Endodermal cell (in vitro differentiated cells): ENCODE data around the gene STARD4. TPM values are rescaled to one million over a fixed set of nuclear protein-coding genes. Genes with fewer than 3 reads are reported as not detected.

Experiments
- DNase-seq: peaks from one replicate; pipeline ENCODE4 v3.0.0-alpha.2; 2017
- H3K27ac ChIP-seq: 2 replicates; pipeline ENCODE4 v1.5.1; 2013; ENCODE audit warnings: mild to moderate bottlenecking, low read depth, low read length, moderate library complexity
- H3K27me3 ChIP-seq: 2 replicates; pipeline ENCODE4 v1.6.1; 2013; ENCODE audit warnings: mild to moderate bottlenecking, low read length, moderate library complexity; ENCODE audit not compliant: insufficient read depth, control insufficient read depth, poor library complexity, severe bottlenecking
- H3K36me3 ChIP-seq: 2 replicates; pipeline ENCODE4 v1.7.0; 2013; ENCODE audit warnings: mild to moderate bottlenecking, low read length, moderate library complexity; ENCODE audit not compliant: control insufficient read depth, insufficient read depth
- H3K4me1 ChIP-seq: one replicate; pipeline ENCODE4 v1.7.0; 2013; ENCODE audit warnings: low read length; ENCODE audit not compliant: control insufficient read depth, insufficient read depth
- H3K4me3 ChIP-seq: 2 replicates; pipeline ENCODE4 v1.5.1; 2013; ENCODE audit warnings: mild to moderate bottlenecking, low read length, moderate library complexity
- H3K9ac ChIP-seq: 2 replicates; pipeline ENCODE4 v1.6.1; 2013; ENCODE audit warnings: mild to moderate bottlenecking, low read length, moderate library complexity; ENCODE audit not compliant: poor library complexity, severe bottlenecking; ENCODE audit errors: extremely low read depth
- H3K9me3 ChIP-seq: 2 replicates; pipeline ENCODE4 v1.6.1; 2013; ENCODE audit warnings: mild to moderate bottlenecking, low read length, moderate library complexity; ENCODE audit not compliant: control insufficient read depth
- H3K27ac Mint-ChIP-seq: 2 replicates; pipeline ENCODE4 v1.8.0; 2020; ENCODE audit warnings: mixed read lengths
- H3K27me3 Mint-ChIP-seq: 2 replicates; pipeline ENCODE4 v1.8.0; 2021; ENCODE audit warnings: mild to moderate bottlenecking, mixed read lengths; ENCODE audit not compliant: insufficient read depth
- H3K36me3 Mint-ChIP-seq: 2 replicates; pipeline ENCODE4 v1.8.0; 2020; ENCODE audit warnings: low read depth, mixed read lengths
- H3K4me1 Mint-ChIP-seq: 2 replicates; pipeline ENCODE4 v1.8.0; 2020; ENCODE audit warnings: mixed read lengths
- H3K4me3 Mint-ChIP-seq: 2 replicates; pipeline ENCODE4 v1.8.0; 2020; ENCODE audit warnings: mild to moderate bottlenecking, moderate library complexity, mixed read lengths
- H3K9me3 Mint-ChIP-seq: 2 replicates; pipeline ENCODE4 v1.8.0; 2020; ENCODE audit warnings: mild to moderate bottlenecking, mixed read lengths
- CTCF ChIP-seq: fragments of 200-600 bp; sonication (generic); conservative IDR thresholded peaks from 2 replicates; pipeline ENCODE4 v1.5.0; 2021; ENCODE audit warnings: antibody characterized with exemption, mild to moderate bottlenecking
- WGBS, 2 experiments: methylation state at CpG; one replicate each; pipeline versions ENCODE4 v1.1.5 to v1.1.7; 2013; ENCODE audit warnings: missing lambda C conversion rate in 2 of 2, mixed read lengths in 1 of 2; ENCODE audit not compliant: insufficient coverage in 1 of 2, insufficient read length in 1 of 2; 5-methylcytosine and 5-hydroxymethylcytosine counted together
- total RNA-seq, 2 donors: library from RNA; stranded (reverse); fragmentation: NEBNext Ultra II Directional in 1 of 2; extraction: Animal tissue kit (Norgen Biotek cat#: 25700) in 1 of 2; gene quantifications; 2 replicates in 1 of 2; 3 replicates in 1 of 2; pipeline ENCODE4 v1.2.1, GENCODE V29; 2021

Gene STARD4
- total RNA-seq, 2 donors from 2014 or later, result 29.5 to 40.7 TPM

DNA sequence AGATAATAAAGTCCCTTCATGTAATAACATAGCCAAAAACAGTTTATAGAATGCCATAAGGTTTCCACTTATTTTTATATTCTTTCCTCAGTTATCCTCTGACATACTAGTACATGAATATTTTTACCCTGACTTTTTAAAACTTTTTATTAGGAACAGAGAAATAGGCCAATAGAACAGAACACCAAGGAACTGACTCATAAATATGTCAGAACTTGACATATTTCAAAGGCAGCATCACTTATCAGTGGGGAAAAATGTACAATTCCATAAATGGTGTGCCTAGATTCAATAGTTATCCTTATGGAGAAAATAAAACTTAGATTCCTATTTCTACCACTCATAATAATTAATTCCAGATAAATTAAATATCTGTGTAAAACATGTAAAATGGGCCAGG is 9.4 kb downstream of the STARD4 start:
- H3K27ac ChIP-seq, result no peak overlapping the region
- no peak for TF ChIP-seq CTCF

DNA sequence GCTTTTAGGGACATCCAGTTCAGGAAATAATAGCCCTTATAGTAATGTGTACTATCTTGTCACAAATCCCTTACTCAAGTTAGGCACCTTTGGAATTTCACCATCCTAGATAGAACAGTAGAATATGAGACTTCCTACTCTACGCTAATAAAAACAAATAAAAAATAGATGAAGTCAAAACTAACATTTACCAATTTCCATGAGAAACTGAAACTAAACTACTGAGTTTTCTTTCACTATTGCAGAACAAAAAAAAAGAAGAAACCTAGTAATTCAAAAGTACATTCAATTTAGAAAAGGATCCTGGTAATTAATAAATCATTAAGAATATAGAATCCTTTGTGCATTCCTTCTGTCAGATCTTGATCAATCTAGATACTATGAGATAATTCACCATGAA is 14.0 kb downstream of the STARD4 start:
- no peak for TF ChIP-seq CTCF
- Mint-ChIP-seq H3K27ac (no peak overlapping the region), H3K4me3 (no peak overlapping the region), H3K27me3 (no peaks in the 10 kb centered on the region), H3K4me1 (no peaks in the 10 kb centered on the region), H3K9me3 (no peaks in the 10 kb centered on the region), H3K36me3 (peaks cover 33% of the 10 kb centered on the region)
- DNase-seq, result no peak
- Histone ChIP-seq H3K4me1 (no peaks in the 10 kb centered on the region), H3K9me3 (no peaks in the 10 kb centered on the region), H3K36me3 (peaks cover 67% of the 10 kb centered on the region), H3K27ac (no peak overlapping the region), H3K9ac (no peak overlapping the region), H3K27me3 (no peaks in the 10 kb centered on the region), H3K4me3 (no peak overlapping the region)
- 100% methylated on average over 1 of the region's 1 CpG; no CpG with 5 or more reads in 1 of the 2 experiments for WGBS, 2 experiments

More for the DNA sequence above, 9.4 kb downstream of the STARD4 start:
- Histone ChIP-seq H3K4me3 (no peak overlapping the region), H3K4me1 (no peaks in the 10 kb centered on the region), H3K27me3 (no peaks in the 10 kb centered on the region), H3K9me3 (no peaks in the 10 kb centered on the region), H3K36me3 (peaks cover 58% of the 10 kb centered on the region), H3K9ac (no peak overlapping the region)
- Mint-ChIP-seq H3K4me1 (no peaks in the 10 kb centered on the region), H3K4me3 (no peak overlapping the region), H3K36me3 (peaks cover 44% of the 10 kb centered on the region), H3K9me3 (no peaks in the 10 kb centered on the region), H3K27ac (no peak overlapping the region), H3K27me3 (no peaks in the 10 kb centered on the region)
- no peak for DNase-seq

DNA sequence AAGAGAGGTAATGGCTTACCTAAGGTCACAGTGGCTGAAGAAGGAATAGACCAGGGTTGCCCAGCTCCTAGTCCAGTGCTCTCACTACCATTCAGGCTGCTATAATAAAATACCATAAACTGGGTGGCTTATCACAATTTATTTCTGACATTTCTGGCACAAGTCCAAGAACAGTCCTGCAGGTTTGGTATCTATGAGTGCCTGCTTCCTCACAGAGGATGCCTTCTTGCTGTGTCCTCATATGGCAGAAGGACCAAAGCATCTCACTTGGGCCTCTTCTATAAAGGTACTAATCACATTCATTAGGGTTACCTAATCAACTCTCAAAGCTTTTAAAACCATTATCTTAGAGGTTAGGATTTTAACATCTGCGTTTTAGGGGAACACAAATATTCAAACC is 17.2 kb downstream of the STARD4 start:
- peak overlapping the region; percentile 35 for H3K27ac Mint-ChIP-seq
- H3K27ac ChIP-seq, result no peak overlapping the region
- H3K36me3 Mint-ChIP-seq, result peaks cover 20% of the 10 kb centered on the region

More for the DNA sequence above, 17.2 kb downstream of the STARD4 start:
- Mint-ChIP-seq H3K4me1 (no peaks in the 10 kb centered on the region), H3K9me3 (no peaks in the 10 kb centered on the region), H3K27me3 (no peaks in the 10 kb centered on the region), H3K4me3 (no peak overlapping the region)
- H3K27me3 ChIP-seq, result no peaks in the 10 kb centered on the region
- H3K36me3 ChIP-seq, result peaks cover 45% of the 10 kb centered on the region
- no peak overlapping the region for H3K9ac ChIP-seq
- WGBS, 2 experiments, result 100% methylated on average over 1 of the region's 1 CpG; no CpG with 5 or more reads in 1 of the 2 experiments
- DNase-seq, result no peak
- H3K4me1 ChIP-seq, result no peaks in the 10 kb centered on the region
- no peaks in the 10 kb centered on the region for H3K9me3 ChIP-seq
- H3K4me3 ChIP-seq, result no peak overlapping the region
- TF ChIP-seq CTCF, result no peak
